A549 (cell line): ENCODE measurements around the gene TNIK.

Experiments used
- EHMT2 ChIP-seq: fragments of 200-600 bp; sonication (generic); IDR thresholded peaks from 2 replicates; pipeline ENCODE4 v1.6.1; 2016; ENCODE audit warnings: antibody characterized with exemption, low read depth, mild to moderate bottlenecking, moderate library complexity
- EP300 ChIP-seq, 2 experiments: fragments of >200 bp; sonication (Bioruptor Twin); formaldehyde crosslinking; IDR thresholded peaks; 2 replicates in 1 of 2; 3 replicates in 1 of 2; pipeline ENCODE4 v1.6.1; 2016 to 2017
- ESRRA ChIP-seq: fragments of 150-350 bp; IDR thresholded peaks from 2 replicates; pipeline ENCODE4 v1.6.1; 2014; ENCODE audit warnings: mild to moderate bottlenecking, low read length, borderline replicate concordance
- HOXB13 ChIP-seq: fragments of 250-450 bp; sonication (Bioruptor Pico); IDR thresholded peaks from 2 replicates; pipeline ENCODE4 v1.5.0; 2020; ENCODE audit warnings: low read depth, mild to moderate bottlenecking, moderate library complexity
- KDM5A ChIP-seq: fragments of 200-600 bp; sonication (generic); IDR thresholded peaks from 2 replicates; pipeline ENCODE4 v1.6.1; 2016; ENCODE audit warnings: antibody characterized with exemption, mild to moderate bottlenecking
- MAFK ChIP-seq: fragments of 450-650 bp; IDR thresholded peaks from 2 replicates; pipeline ENCODE4 v1.6.1; 2014; ENCODE audit not compliant: partially characterized antibody
- MAZ ChIP-seq: fragments of 150-350 bp; IDR thresholded peaks from 2 replicates; pipeline ENCODE4 v1.6.1; 2014; ENCODE audit warnings: antibody characterized with exemption, low read depth, low read length, borderline replicate concordance
- RNF2 ChIP-seq: fragments of 200-600 bp; sonication (generic); IDR thresholded peaks from 2 replicates; pipeline ENCODE4 v1.6.1; 2016; ENCODE audit warnings: low read depth, mild to moderate bottlenecking, antibody characterized with exemption, moderate library complexity, borderline replicate concordance
- ZFP36 ChIP-seq: fragments of 450-650 bp; IDR thresholded peaks from 2 replicates; pipeline ENCODE4 v1.6.1; 2014; ENCODE audit warnings: borderline replicate concordance; ENCODE audit not compliant: partially characterized antibody
- TF ChIP-seq, protein P1 (sequence below): fragments of >200 bp; sonication (Bioruptor Twin); formaldehyde crosslinking; IDR thresholded peaks from 3 replicates; pipeline ENCODE4 v1.5.1; 2016
- TF ChIP-seq, protein P2 (sequence below): fragments of 150-350 bp; IDR thresholded peaks from 2 replicates; pipeline ENCODE4 v1.6.1; 2014; ENCODE audit warnings: low read depth, mild to moderate bottlenecking, low read length
- TF ChIP-seq, protein P3 (sequence below): fragments of 250-450 bp; sonication (Bioruptor Pico); IDR thresholded peaks from 2 replicates; pipeline ENCODE4 v1.5.0; 2021; ENCODE audit warnings: mild to moderate bottlenecking, moderate library complexity, borderline replicate concordance
- TF ChIP-seq, protein P4 (sequence below): IDR thresholded peaks from 2 replicates; pipeline ENCODE4 v1.6.1; 2012; ENCODE audit warnings: low read depth, borderline replicate concordance

DNA sequence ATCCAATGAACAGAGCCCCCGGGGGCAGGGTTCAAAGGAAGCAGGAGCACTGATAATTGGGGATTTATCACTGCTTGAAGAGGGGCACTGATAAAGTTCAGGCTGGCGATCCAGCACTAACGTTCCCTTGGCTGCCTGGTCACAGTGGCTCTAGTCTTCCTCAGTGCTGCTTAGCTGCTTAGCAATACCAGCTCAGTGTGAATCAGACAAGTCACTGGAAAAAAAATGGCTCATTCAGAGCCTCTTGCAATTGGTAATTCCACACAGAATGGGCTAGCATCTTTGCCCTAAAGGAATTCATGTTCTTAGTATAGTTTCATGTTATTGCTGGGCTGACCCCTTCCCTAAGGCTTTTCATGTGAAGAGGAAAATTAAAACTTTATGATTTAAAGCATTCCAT is 338.0 kb downstream of the TNIK start:
- no peak for TF ChIP-seq MAZ
- TF ChIP-seq MAFK, result no peak
- TF ChIP-seq ZFP36, result no peak
- TF ChIP-seq, protein P1, sequence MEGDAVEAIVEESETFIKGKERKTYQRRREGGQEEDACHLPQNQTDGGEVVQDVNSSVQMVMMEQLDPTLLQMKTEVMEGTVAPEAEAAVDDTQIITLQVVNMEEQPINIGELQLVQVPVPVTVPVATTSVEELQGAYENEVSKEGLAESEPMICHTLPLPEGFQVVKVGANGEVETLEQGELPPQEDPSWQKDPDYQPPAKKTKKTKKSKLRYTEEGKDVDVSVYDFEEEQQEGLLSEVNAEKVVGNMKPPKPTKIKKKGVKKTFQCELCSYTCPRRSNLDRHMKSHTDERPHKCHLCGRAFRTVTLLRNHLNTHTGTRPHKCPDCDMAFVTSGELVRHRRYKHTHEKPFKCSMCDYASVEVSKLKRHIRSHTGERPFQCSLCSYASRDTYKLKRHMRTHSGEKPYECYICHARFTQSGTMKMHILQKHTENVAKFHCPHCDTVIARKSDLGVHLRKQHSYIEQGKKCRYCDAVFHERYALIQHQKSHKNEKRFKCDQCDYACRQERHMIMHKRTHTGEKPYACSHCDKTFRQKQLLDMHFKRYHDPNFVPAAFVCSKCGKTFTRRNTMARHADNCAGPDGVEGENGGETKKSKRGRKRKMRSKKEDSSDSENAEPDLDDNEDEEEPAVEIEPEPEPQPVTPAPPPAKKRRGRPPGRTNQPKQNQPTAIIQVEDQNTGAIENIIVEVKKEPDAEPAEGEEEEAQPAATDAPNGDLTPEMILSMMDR, result no peak
- no peak for TF ChIP-seq EHMT2
- TF ChIP-seq EP300 (IDR thresholded peaks at IDR 0.05), result no peak
- TF ChIP-seq, protein P2, sequence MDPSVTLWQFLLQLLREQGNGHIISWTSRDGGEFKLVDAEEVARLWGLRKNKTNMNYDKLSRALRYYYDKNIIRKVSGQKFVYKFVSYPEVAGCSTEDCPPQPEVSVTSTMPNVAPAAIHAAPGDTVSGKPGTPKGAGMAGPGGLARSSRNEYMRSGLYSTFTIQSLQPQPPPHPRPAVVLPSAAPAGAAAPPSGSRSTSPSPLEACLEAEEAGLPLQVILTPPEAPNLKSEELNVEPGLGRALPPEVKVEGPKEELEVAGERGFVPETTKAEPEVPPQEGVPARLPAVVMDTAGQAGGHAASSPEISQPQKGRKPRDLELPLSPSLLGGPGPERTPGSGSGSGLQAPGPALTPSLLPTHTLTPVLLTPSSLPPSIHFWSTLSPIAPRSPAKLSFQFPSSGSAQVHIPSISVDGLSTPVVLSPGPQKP, result no peak
- TF ChIP-seq, protein P3, sequence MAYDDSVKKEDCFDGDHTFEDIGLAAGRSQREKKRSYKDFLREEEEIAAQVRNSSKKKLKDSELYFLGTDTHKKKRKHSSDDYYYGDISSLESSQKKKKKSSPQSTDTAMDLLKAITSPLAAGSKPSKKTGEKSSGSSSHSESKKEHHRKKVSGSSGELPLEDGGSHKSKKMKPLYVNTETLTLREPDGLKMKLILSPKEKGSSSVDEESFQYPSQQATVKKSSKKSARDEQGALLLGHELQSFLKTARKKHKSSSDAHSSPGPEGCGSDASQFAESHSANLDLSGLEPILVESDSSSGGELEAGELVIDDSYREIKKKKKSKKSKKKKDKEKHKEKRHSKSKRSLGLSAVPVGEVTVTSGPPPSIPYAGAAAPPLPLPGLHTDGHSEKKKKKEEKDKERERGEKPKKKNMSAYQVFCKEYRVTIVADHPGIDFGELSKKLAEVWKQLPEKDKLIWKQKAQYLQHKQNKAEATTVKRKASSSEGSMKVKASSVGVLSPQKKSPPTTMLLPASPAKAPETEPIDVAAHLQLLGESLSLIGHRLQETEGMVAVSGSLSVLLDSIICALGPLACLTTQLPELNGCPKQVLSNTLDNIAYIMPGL (CRISPR knock-in tag), result no peak
- TF ChIP-seq HOXB13, result no peak
- TF ChIP-seq, protein P4, sequence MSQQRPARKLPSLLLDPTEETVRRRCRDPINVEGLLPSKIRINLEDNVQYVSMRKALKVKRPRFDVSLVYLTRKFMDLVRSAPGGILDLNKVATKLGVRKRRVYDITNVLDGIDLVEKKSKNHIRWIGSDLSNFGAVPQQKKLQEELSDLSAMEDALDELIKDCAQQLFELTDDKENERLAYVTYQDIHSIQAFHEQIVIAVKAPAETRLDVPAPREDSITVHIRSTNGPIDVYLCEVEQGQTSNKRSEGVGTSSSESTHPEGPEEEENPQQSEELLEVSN, result no peak
- no peak for TF ChIP-seq RNF2
- no peak for TF ChIP-seq ESRRA
- no peak for TF ChIP-seq KDM5A
